Medulla oblongata (tissue), 1 donor: ENCODE results near the gene XRCC1.
"Not testable (repeated sequence)": the region's sequence is repeated elsewhere in the genome, so short reads cannot be mapped to it uniquely, and the experiment has no call there.

Experiments used
- DNase-seq: peaks from one replicate; pipeline ENCODE4 v3.0.0-alpha.2; 2015; ENCODE audit errors: extremely low spot score

XRCC1 gene

DNA sequence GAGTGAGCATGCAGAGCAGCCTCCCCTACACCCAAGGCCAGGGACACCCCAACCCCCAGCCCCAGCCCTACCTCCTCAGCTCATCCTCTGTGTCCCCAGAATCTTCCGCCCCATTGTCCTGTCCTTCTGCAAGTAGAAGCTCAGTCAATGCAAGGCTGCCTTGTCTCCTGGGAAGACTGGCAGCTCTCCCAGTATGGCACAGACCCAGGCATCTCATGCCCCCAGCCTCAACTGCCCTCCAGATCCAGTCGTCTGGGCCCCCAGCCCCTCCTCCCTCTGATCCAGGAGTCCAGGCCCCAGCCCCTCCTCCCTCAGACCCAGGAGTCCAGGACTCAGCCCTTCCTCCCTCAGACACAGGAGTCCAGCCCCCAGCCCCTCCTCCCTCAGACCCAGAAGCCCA, 29.3 kb downstream of the XRCC1 start:
- DNase-seq, result no peak

DNA sequence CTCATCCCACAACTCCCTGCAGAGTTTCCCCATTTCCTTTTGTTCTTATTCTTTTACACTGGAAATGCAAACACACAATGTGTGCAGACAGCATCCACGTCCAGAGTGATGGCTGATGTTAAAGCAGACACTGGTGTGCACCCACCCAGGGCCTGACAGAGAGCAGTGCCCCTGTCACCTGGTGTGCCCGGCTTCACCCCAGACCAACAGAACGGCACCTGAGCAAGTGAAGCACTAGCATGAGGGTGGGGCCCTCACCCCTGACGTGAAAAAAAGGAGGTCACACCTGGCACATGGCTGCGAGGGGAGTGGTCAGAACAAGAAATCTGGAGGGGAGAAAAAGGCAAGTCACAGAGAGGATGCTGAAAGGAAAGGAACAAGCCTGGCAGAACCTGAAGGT, 30.1 kb downstream of the XRCC1 start:
- DNase-seq, result no peak

DNA sequence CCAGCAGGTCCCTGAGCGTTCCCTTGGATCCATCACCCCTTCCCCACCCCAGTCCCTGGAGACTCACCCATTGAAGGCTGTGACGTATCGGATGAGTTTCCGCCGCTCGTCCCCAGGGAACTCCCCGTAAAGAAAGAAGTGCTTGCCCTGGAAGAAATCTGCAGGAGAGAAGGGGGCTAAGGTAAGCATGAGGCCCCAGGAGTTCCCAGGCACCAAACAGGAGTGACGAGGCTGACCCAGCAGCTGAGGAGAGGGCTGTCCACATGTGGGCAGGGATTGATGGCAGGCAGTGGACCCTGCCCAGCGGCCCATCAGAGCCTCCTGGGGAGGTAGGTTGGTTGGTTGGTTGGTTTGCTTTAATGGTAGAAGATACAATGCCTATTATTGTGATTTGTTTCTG, 31.2 kb downstream of the XRCC1 start:
- no peak for DNase-seq

DNA sequence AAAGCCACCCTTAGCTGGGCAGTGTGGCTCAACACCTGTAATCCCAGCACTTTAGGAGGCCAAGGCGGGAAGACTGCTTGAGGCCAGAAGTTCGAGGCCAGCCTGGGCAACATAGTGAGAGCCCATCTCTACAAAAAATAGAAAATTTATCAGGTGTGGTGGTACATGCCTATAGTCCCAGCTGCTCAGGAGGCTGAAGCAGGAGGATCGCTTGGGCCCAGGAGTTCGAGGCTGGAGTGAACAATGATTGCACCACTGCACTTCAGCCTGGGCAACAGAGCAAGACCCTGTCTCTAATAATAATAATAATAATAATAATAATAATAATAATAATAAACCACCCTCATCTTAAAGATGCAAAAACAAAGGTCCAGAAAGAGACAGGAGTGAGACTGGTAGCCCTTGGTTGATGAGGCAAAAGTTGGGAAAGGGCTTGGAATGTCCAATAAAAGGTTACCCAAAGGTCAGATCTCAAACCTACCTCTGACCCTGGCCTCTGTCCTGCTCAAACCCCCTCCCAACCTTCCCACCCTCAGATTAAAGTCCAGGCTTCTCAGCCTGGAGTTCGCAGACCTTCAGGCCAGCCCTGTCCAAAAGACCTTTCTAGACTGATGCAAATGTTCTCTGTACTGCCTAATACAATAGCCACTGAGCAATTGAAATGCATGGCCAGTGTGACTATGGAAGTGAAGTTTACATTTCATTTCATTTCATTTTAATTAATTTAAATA, 33.2 kb downstream of the XRCC1 start:
- no peak for DNase-seq

DNA sequence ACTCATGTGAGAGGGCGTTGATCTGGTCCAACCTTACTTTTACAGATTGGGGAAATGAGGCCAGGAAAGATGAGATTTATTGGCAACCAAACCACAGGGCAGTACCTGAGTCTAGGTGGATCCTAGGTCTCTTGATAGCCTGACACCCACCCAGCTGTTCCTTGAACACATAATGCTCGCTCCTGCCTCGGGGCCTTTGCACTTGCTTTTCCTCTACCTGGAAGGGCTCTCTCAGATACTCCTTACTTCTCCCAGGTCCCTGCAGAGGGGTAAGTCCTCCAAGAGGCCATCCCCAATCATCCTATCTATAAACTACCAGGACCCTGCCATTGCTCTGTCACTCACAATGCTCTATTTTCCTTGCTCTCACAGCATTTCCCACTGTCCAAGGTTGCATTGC, 34.9 kb downstream of the XRCC1 start:
- no peak for DNase-seq

DNA sequence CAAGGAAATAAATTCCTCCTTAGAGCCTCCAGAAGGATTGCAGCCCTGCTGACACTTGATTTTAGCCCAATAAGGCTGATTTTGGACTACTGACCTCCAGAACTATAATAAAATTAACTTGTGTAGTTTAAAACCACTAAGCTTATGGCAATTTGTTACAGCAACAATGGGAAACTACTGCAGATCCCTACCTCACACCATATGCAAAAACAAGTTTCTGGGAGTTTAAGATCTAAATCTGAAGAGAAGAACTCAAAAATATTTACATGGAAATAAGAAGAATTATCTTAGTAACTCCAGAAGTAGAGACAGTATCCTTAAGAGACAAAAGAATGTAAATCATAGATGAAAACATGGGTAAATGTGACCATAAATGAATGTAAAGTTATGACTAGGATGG, 36.4 kb downstream of the XRCC1 start:
- no peak for DNase-seq

GRCh38 chr19:43534816-43535761, 40.2 kb downstream of the XRCC1 start:
- peak; percentile 76 for DNase-seq

DNA sequence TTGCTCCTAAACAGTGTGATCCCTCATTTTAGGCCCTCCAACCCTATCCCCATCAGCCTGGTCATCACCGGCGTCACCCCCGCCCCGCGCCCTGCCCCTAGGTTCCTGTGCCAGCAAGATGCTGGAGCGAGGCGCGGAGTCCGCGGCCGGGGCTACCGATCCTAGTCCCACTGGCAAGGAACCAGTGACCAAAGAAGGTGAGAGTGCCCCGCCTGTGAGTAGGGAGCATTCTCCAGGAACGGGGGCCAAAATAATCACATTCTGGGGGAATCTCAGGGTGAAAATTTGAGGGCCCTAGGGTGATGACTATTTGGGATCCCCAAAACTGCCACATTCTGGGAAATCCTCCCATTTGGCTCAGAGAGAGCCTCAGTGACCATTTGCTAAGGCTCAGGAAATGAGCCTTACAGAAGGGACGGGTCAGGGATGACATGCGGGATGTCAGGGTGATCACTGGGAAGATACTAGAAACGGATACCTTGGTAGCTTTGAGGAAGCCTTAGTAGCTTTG, 41.0 kb downstream of the XRCC1 start:
- DNase-seq, result no peak

DNA sequence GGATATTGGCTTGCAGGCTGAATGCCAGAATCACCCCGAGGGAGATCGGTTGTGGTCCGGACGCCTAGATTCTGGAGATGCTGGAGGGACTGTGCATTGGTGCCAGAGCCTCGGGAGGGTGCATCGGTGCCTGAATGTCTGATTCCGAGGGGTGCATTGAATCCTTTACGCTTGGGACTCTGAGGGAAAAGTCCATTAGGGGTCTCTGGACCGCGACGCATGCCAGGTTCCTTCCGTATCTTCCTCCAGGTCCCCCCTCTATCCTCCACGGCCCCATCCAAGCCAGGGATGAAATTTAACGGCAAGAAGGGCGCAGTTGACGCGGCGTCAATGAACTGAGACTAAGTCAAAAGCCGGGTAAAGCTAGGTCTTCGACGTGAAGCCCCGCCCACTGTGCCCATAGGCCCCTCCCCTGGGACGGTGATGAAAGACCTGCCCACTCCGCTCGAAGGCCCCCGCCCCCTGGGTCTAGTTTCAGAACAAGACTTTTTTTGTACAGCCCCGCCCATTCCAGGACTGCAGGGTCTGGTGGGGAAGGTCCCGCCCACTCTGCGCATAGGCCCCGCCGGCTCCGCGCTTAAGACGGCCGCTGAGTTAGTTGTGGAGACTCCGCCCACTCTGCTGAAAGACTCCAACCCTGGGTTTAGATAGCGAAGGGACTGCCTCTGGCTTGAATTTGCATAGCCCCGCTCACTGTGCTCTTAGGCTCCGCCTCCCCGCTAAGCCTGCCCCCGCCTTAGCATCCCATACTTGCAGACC, 41.6 kb downstream of the XRCC1 start:
- DNase-seq, result peak; percentile 96

DNA sequence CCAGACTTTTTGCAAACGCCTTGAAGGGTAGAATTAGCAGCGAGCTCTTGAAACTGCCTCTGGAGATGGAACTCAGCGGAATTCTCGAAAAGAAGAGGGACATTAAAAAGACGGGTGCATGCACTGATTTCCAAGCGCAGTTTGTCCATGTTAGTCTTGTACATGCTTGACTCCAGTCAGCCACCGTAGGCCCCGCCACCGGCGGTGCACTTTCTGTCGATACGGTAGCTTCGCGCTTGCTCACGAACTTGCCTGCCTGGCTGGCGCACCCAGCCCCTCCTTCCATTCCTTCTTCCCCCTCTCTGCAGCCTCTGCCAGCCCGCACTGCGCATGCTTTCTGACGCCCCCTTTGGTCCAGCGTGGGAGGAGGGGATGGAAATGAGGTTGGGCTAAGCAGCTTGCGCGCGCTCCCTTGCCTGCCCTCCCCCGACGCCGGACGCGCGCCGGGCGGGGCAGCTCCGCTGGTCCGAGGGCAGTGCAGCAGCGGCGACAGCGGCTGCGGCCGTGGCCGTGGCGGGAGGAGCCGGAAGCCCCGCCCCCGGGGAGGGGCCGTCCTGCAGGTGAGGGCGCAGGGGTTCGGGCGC, 42.3 kb downstream of the XRCC1 start, which contains the start of gene ZNF575:
Gene ZNF575, plus strand, starts transcription at position 227 of the 584 bp plus-strand sequence. CDS start 1,235 bp downstream, outside the sequence.
- peak; percentile 95 for DNase-seq

DNA sequence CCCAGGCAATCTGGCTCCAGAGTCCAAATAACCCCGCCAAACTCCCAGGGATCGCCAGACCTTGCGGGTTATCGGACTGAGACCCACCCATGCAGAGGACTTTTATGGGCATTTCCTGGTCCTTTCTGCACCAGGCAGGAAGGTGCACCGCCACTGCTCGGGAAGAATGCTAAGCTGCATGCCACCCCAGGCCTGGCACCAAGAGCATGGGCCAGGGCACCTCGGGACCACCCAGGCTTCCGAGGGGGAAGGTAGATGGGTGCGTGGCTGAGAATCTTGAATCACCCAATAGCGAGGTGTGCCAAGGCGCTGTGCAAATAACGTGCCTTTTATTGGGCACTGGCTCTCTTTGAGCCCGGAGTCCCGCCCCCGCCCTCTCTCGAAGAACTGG, 42.8 kb downstream of the XRCC1 start:
- no peak for DNase-seq

GRCh38 chr19:43527860-43528622, 47.3 kb downstream of the XRCC1 start:
- DNase-seq, result no peak

GRCh38 chr19:43526884-43527859, 48.2 kb downstream of the XRCC1 start, which contains the start of gene ETHE1:
ETHE1 (minus strand) TSS chr19:43527201; CDS start chr19:43527177, 24 bp downstream.
- DNase-seq, result peak; percentile 80

GRCh38 chr19:43525836-43526771, 49.2 kb downstream of the XRCC1 start:
- DNase-seq, result no peak

GRCh38 chr19:43524922-43525835, 50.1 kb downstream of the XRCC1 start:
- DNase-seq, result peak; percentile 58

DNA sequence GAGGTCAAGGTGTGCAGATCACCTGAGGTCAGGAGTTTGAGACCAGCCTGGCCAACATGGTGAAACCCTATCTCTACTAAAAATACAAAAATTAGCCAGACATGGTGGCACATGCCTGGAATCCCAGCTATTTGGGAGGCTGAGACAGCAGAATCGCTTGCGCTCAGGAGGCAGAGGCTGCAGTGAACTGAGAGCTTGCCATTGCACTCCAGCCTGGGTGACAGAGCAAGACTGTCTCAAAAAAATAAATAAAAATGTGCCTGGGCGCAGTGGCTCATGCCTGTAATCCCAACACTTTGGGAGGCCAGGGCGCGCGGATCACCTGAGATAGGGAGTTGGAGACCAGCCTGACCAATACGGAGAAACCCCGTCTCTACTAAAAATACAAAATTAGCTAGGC, 51.6 kb downstream of the XRCC1 start:
- not testable (repeated sequence) for DNase-seq

DNA sequence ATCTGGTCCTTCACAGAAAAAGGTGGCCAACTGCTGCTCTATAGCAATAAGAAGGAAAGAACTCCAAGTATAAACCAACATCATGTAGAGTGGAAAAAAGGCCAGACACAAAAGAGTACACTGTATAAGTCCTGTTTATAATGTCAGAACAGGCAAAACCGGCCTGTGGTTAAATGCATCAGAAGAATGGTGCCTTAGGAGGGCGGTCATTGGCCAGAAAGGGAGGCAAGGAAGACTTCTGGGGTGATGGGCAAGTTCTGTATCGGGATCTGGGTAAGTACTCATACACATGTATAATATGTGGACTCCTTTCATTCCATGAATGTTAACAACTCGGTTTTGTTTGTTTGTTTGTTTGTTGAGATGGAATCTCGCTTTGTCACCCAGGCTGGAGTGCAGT, 52.4 kb downstream of the XRCC1 start:
- no peak for DNase-seq
